Loucy (cell line): ENCODE results near the gene GPR63.

Experiments used
- CTCF ChIP-seq: fragments of 200-600 bp; sonication (generic); conservative IDR thresholded peaks from 2 replicates; pipeline ENCODE4 v1.5.1; 2014; ENCODE audit warnings: mild to moderate bottlenecking, antibody characterized with exemption, low read length
- EZH2phosphoT487 ChIP-seq: fragments of 200-600 bp; IDR thresholded peaks from 2 replicates; pipeline ENCODE4 v1.6.1; 2018; ENCODE audit warnings: antibody characterized with exemption, mild to moderate bottlenecking, moderate library complexity, borderline replicate concordance

GRCh38 chr6:96821034-96821433 is 16.2 kb downstream of the GPR63 start:
- TF ChIP-seq CTCF = no peak
- no peak for TF ChIP-seq EZH2phosphoT487
